H9 (cell line): ENCODE results near the gene LRP1B. TPM values are rescaled to one million over a fixed set of nuclear protein-coding genes. Genes with fewer than 3 reads are reported as not detected.

Experiments
- DNase-seq: peaks from one replicate; pipeline ENCODE4 v3.0.0-alpha.2; 2017
- H2AFZ ChIP-seq: one replicate; pipeline ENCODE4 v1.6.1; 2013; ENCODE audit warnings: mild to moderate bottlenecking, low read length, control low read depth, moderate library complexity
- H2AK5ac ChIP-seq: 2 replicates; pipeline ENCODE4 v1.6.1; 2013; ENCODE audit warnings: low read length, control low read depth, mixed read lengths; ENCODE audit not compliant: insufficient read length
- H2BK120ac ChIP-seq: one replicate; pipeline ENCODE4 v1.6.1; 2013; ENCODE audit warnings: low read depth, mild to moderate bottlenecking, low read length, control low read depth, inconsistent platforms; ENCODE audit not compliant: poor library complexity, severe bottlenecking
- H2BK12ac ChIP-seq: 2 replicates; pipeline ENCODE4 v1.6.1; 2013; ENCODE audit warnings: low read length, control low read depth, mixed read lengths, low read depth; ENCODE audit not compliant: insufficient read length
- H2BK15ac ChIP-seq: 2 replicates; pipeline ENCODE4 v1.6.1; 2013; ENCODE audit warnings: low read depth, low read length, control low read depth
- H2BK20ac ChIP-seq: one replicate; pipeline ENCODE4 v1.6.1; 2013; ENCODE audit warnings: low read depth, mild to moderate bottlenecking, low read length, control low read depth, inconsistent platforms; ENCODE audit not compliant: poor library complexity, severe bottlenecking
- H2BK5ac ChIP-seq: 2 replicates; pipeline ENCODE4 v1.6.1; 2013; ENCODE audit warnings: low read length, control low read depth, mixed read lengths; ENCODE audit not compliant: insufficient read length
- H3K14ac ChIP-seq: 2 replicates; pipeline ENCODE4 v1.6.1; 2013; ENCODE audit warnings: low read length, control low read depth; ENCODE audit not compliant: insufficient read depth
- H3K18ac ChIP-seq: 2 replicates; pipeline ENCODE4 v1.6.1; 2013; ENCODE audit warnings: low read depth, mild to moderate bottlenecking, mixed read lengths, low read length, control low read depth; ENCODE audit not compliant: insufficient read length
- H3K23ac ChIP-seq: 2 replicates; pipeline ENCODE4 v1.6.1; 2013; ENCODE audit warnings: low read length, control low read depth, mixed read lengths, low read depth; ENCODE audit not compliant: insufficient read length
- H3K23me2 ChIP-seq: 2 replicates; pipeline ENCODE4 v1.6.1; 2013; ENCODE audit warnings: low read depth, mild to moderate bottlenecking, mixed read lengths, low read length, control low read depth; ENCODE audit not compliant: insufficient read length, poor library complexity, severe bottlenecking
- H3K27ac ChIP-seq: 2 replicates; pipeline ENCODE4 v1.5.1; 2013; ENCODE audit warnings: low read length, control low read depth, mixed read lengths, low read depth; ENCODE audit not compliant: insufficient read length
- H3K27me3 ChIP-seq: 2 replicates; pipeline ENCODE4 v1.6.1; 2013; ENCODE audit warnings: low read length, control low read depth, inconsistent platforms; ENCODE audit not compliant: insufficient read depth
- H3K4ac ChIP-seq: 2 replicates; pipeline ENCODE4 v1.6.1; 2013; ENCODE audit warnings: low read depth, mild to moderate bottlenecking, control low read depth, inconsistent platforms, low read length, moderate library complexity
- H3K4me1 ChIP-seq: 2 replicates; pipeline ENCODE4 v1.6.1; 2013; ENCODE audit warnings: low read length, control low read depth, inconsistent platforms; ENCODE audit not compliant: insufficient read depth
- H3K4me2 ChIP-seq: 2 replicates; pipeline ENCODE4 v1.6.1; 2013; ENCODE audit warnings: low read length, control low read depth, mixed read lengths; ENCODE audit not compliant: insufficient read length, insufficient read depth
- H3K56ac ChIP-seq: 2 replicates; pipeline ENCODE4 v1.6.1; 2013; ENCODE audit warnings: low read depth, mild to moderate bottlenecking, mixed read lengths, low read length, control low read depth; ENCODE audit not compliant: insufficient read length
- H3K79me1 ChIP-seq: 2 replicates; pipeline ENCODE4 v1.6.1; 2013; ENCODE audit warnings: low read depth, mild to moderate bottlenecking, moderate library complexity, low read length, control low read depth, inconsistent platforms; ENCODE audit not compliant: insufficient read depth, poor library complexity, severe bottlenecking
- H3K79me2 ChIP-seq: 2 replicates; pipeline ENCODE4 v1.6.1; 2013; ENCODE audit warnings: low read length, control low read depth, inconsistent platforms; ENCODE audit not compliant: insufficient read depth
- H3K9ac ChIP-seq: 2 replicates; pipeline ENCODE4 v1.6.1; 2013; ENCODE audit warnings: low read length, control low read depth, mixed read lengths; ENCODE audit not compliant: insufficient read length; ENCODE audit errors: extremely low read depth
- H3K9me3 ChIP-seq: one replicate; pipeline ENCODE4 v1.6.1; 2013; ENCODE audit warnings: low read depth, low read length, inconsistent platforms; ENCODE audit not compliant: control insufficient read depth
- H3T11ph ChIP-seq: one replicate; pipeline ENCODE4 v1.6.1; 2013; ENCODE audit warnings: mild to moderate bottlenecking, low read length, control low read depth, inconsistent platforms
- H4K20me1 ChIP-seq: one replicate; pipeline ENCODE4 v1.6.1; 2013; ENCODE audit not compliant: control insufficient read depth, insufficient read length, insufficient read depth
- H4K5ac ChIP-seq: 2 replicates; pipeline ENCODE4 v1.6.1; 2013; ENCODE audit warnings: low read depth, mild to moderate bottlenecking, mixed read lengths, low read length, control low read depth; ENCODE audit not compliant: insufficient read length
- H4K8ac ChIP-seq: replicated peaks from 2 replicates; pipeline ENCODE4 v1.6.1; 2013; ENCODE audit warnings: low read length, control low read depth, mixed read lengths, low read depth; ENCODE audit not compliant: insufficient read length
- H4K91ac ChIP-seq: 2 replicates; pipeline ENCODE4 v1.6.1; 2013; ENCODE audit warnings: low read depth, mild to moderate bottlenecking, moderate library complexity, mixed read lengths, low read length, control low read depth; ENCODE audit not compliant: insufficient read length
- H3K27ac Mint-ChIP-seq, 3 experiments: 2 replicates in 2 of 3; 3 replicates in 1 of 3; pipeline ENCODE4 v1.8.0; 2020 to 2021; ENCODE audit warnings: mixed read lengths in 3 of 3, mild to moderate bottlenecking in 1 of 3, moderate library complexity in 1 of 3
- H3K27me3 Mint-ChIP-seq: 2 replicates; pipeline ENCODE4 v1.8.0; 2021; ENCODE audit warnings: low read depth, mild to moderate bottlenecking, moderate library complexity, mixed read lengths
- H3K36me3 Mint-ChIP-seq, 3 experiments: 2 replicates in 2 of 3; 3 replicates in 1 of 3; pipeline ENCODE4 v1.8.0; 2020 to 2021; ENCODE audit warnings: low read depth in 3 of 3, mixed read lengths in 3 of 3; ENCODE audit not compliant: insufficient read depth in 1 of 3
- H3K4me1 Mint-ChIP-seq, 2 experiments: 2 replicates each; pipeline ENCODE4 v1.8.0; 2020; ENCODE audit warnings: mixed read lengths in 2 of 2
- H3K4me3 Mint-ChIP-seq, 2 experiments: 2 replicates in 1 of 2; 3 replicates in 1 of 2; pipeline ENCODE4 v1.8.0; 2020 to 2021; ENCODE audit warnings: mild to moderate bottlenecking in 2 of 2, mixed read lengths in 2 of 2, moderate library complexity in 1 of 2
- H3K9me3 Mint-ChIP-seq, 2 experiments: 2 replicates in 1 of 2; 3 replicates in 1 of 2; pipeline ENCODE4 v1.8.0; 2020; ENCODE audit warnings: mild to moderate bottlenecking in 2 of 2, mixed read lengths in 2 of 2, moderate library complexity in 1 of 2
- CTCF ChIP-seq: fragments of 200-600 bp; sonication (generic); conservative IDR thresholded peaks from 3 replicates; pipeline ENCODE4 v1.8.0; 2021; ENCODE audit warnings: antibody characterized with exemption, mild to moderate bottlenecking
- total RNA-seq: library from RNA; stranded (reverse); gene quantifications from 2 replicates; pipeline ENCODE4 v1.2.1, GENCODE V29; 2021

LRP1B gene
- total RNA-seq, 1 experiment from 2014 or later = not detected

- no peak overlapping the region for H2BK12ac ChIP-seq
- H3K9me3 ChIP-seq = no peaks in the 10 kb centered on the region
- no peaks in the 10 kb centered on the region for H3K79me1 ChIP-seq
- no peaks in the 10 kb centered on the region for H3K4me1 Mint-ChIP-seq
- H2BK20ac ChIP-seq = no peak overlapping the region
- no peak overlapping the region for H4K8ac ChIP-seq
- no peak overlapping the region for H4K91ac ChIP-seq
- H3K23ac ChIP-seq = no peak overlapping the region
- no peaks in the 10 kb centered on the region for H3K27me3 Mint-ChIP-seq
- H3K9ac ChIP-seq = no peak overlapping the region
- H3K27ac ChIP-seq = no peak overlapping the region
- H3K18ac ChIP-seq = no peak overlapping the region
- no peak overlapping the region for H3K4ac ChIP-seq
- no peak overlapping the region for H2BK15ac ChIP-seq
- H3K56ac ChIP-seq = no peak overlapping the region
- H3K23me2 ChIP-seq = no peaks in the 10 kb centered on the region
- DNase-seq = no peak
- no peak overlapping the region for H2AFZ ChIP-seq
- no peaks in the 10 kb centered on the region for H3K27me3 ChIP-seq
- H3K36me3 Mint-ChIP-seq = 0 out of 7 replicates have a peak, but pooled peaks cover 0 to 1% (median 0%) of the 10 kb centered on the region in 3 experiments
- H3K14ac ChIP-seq = no peak overlapping the region
- H4K20me1 ChIP-seq = no peaks in the 10 kb centered on the region
- H2BK120ac ChIP-seq = no peak overlapping the region
- H2AK5ac ChIP-seq = no peak overlapping the region
- no peak overlapping the region for H3K4me2 ChIP-seq
- no peak overlapping the region for H4K5ac ChIP-seq
- no peak overlapping the region for H3K27ac Mint-ChIP-seq
- no peak overlapping the region for H3T11ph ChIP-seq
- H3K79me2 ChIP-seq = no peaks in the 10 kb centered on the region
- H3K9me3 Mint-ChIP-seq = no peaks in the 10 kb centered on the region
- TF ChIP-seq CTCF = no peak
- no peak overlapping the region for H3K4me3 Mint-ChIP-seq
- no peaks in the 10 kb centered on the region for H3K4me1 ChIP-seq
- no peak overlapping the region for H2BK5ac ChIP-seq
Measured at GRCh38 chr2:140584471-140584870, 1546.3 kb downstream of the LRP1B start.
